HepG2 (cell line): Measurements from ENCODE around the gene ZMIZ1. TPM values are rescaled to one million over a fixed set of nuclear protein-coding genes. Genes with fewer than 3 reads are reported as not detected.

Experiments
- ATAC-seq: fragments of 200-7000 bp; cut with Tn5 transposase; 3 replicates; pipeline ENCODE4 v1.9.1; 2020; ENCODE audit warnings: mild to moderate bottlenecking, moderate library complexity
- BruUV-seq: library from RNA; stranded (reverse); fragments of 400-500 nt; replicated peaks from 2 replicates; lab custom pipeline; 2021; lab: Mats Ljungman, UMichigan
- CTCF ChIA-PET: fragments of 300-600 bp; formaldehyde crosslinking; extraction: SDS; loops from one replicate; lab custom pipeline; 2021; ENCODE audit warnings: low total read pairs, inconsistent platforms, low intra/inter-chr PET ratio; lab: Yijun Ruan, JAX
- POLR2A ChIA-PET: fragments of 350-600 bp; sonication (Branson Sonifier 250); formaldehyde crosslinking; loops from one replicate; lab custom pipeline; 2020; ENCODE audit warnings: antibody characterized with exemption, inconsistent platforms; lab: Yijun Ruan, JAX
- DNase-seq: peaks from one replicate; pipeline ENCODE4 v3.0.0-alpha.2; 2015; ENCODE audit warnings: low spot score
- FAIRE-seq: peaks from 3 replicates; lab custom pipeline; 2011; peaks lifted over from hg19 to GRCh38; lab: Jason Lieb, UNC
- H2AFZ ChIP-seq: one replicate; pipeline ENCODE4 v1.6.1; 2011; ENCODE audit warnings: low read length, inconsistent platforms
- H3K27ac ChIP-seq: fragments of 300-600 bp; 3 replicates; pipeline ENCODE4 v1.8.0; 2011; ENCODE audit warnings: mixed run types, mild to moderate bottlenecking, mixed read lengths, low read length, inconsistent platforms; ENCODE audit not compliant: insufficient read depth; ENCODE audit errors: extremely low read length
- H3K27me3 ChIP-seq, 2 experiments: fragments of 200-600 bp in 1 of 2; 2 replicates in 1 of 2; 3 replicates in 1 of 2; pipeline versions ENCODE4 v1.6.0 to v1.8.0; 2011; ENCODE audit warnings: low read length in 2 of 2, mild to moderate bottlenecking in 2 of 2, moderate library complexity in 2 of 2, inconsistent platforms in 1 of 2; ENCODE audit not compliant: insufficient read depth in 2 of 2, control insufficient read depth in 1 of 2
- H3K36me3 ChIP-seq, 2 experiments: fragments of 200-600 bp in 1 of 2; replicated peaks in 1 of 2; 2 replicates in 1 of 2; 3 replicates in 1 of 2; pipeline versions ENCODE4 v1.5.1 to v1.8.0; 2011; ENCODE audit warnings: low read length in 2 of 2, inconsistent platforms in 1 of 2; ENCODE audit not compliant: insufficient read depth in 2 of 2, control insufficient read depth in 1 of 2
- H3K4me1 ChIP-seq: 2 replicates; pipeline ENCODE4 v1.5.1; 2012; ENCODE audit warnings: low read length, inconsistent platforms; ENCODE audit not compliant: insufficient read depth
- H3K4me2 ChIP-seq: 2 replicates; pipeline ENCODE4 v1.6.0; 2011; ENCODE audit warnings: low read depth, low read length, inconsistent platforms
- H3K4me3 ChIP-seq, 3 experiments: fragments of 200-600 bp in 1 of 3; sonication (generic), shearing (Covaris generic) in 1 of 3; replicated peaks in 1 of 3; 2 replicates each; pipeline ENCODE4 v1.5.1; 2011 to 2016; ENCODE audit warnings: low read length in 3 of 3, inconsistent platforms in 2 of 3, low read depth in 2 of 3, mild to moderate bottlenecking in 2 of 3, control low read depth in 1 of 3, mixed read lengths in 1 of 3; ENCODE audit not compliant: insufficient read depth in 1 of 3
- H3K79me2 ChIP-seq: one replicate; pipeline ENCODE4 v1.6.1; 2011; ENCODE audit warnings: low read length, inconsistent platforms; ENCODE audit not compliant: insufficient read depth
- H3K9ac ChIP-seq: 2 replicates; pipeline ENCODE4 v1.6.0; 2011; ENCODE audit warnings: mild to moderate bottlenecking, low read depth, low read length, inconsistent platforms; ENCODE audit not compliant: insufficient read depth
- H3K9me3 ChIP-seq: 2 replicates; pipeline ENCODE4 v1.5.1; 2012; ENCODE audit warnings: mild to moderate bottlenecking, low read length
- H4K20me1 ChIP-seq: 2 replicates; pipeline ENCODE4 v1.6.0; 2011; ENCODE audit warnings: inconsistent platforms, mild to moderate bottlenecking, low read length, moderate library complexity; ENCODE audit not compliant: insufficient read depth
- EEA1 ChIP-seq: sonication (generic); formaldehyde crosslinking; IDR thresholded peaks from 2 replicates; pipeline ENCODE4 v1.5.1; 2020; ENCODE audit warnings: mild to moderate bottlenecking, missing genetic modification reagents, borderline replicate concordance
- GTF2F1 ChIP-seq: fragments of 150-350 bp; IDR thresholded peaks from 2 replicates; pipeline ENCODE4 v1.6.1; 2014; ENCODE audit warnings: low read length
- HES4 ChIP-seq: sonication (generic); formaldehyde crosslinking; IDR thresholded peaks from 2 replicates; pipeline ENCODE4 v1.9.0; 2021; ENCODE audit warnings: mild to moderate bottlenecking, missing genetic modification reagents, borderline replicate concordance
- MED1 ChIP-seq: sonication (generic); formaldehyde crosslinking; IDR thresholded peaks from 2 replicates; pipeline ENCODE4 v1.4.0; 2020; ENCODE audit warnings: missing genetic modification reagents
- MEIS2 ChIP-seq: sonication (generic); formaldehyde crosslinking; IDR thresholded peaks from 2 replicates; pipeline ENCODE4 v1.9.0; 2021; ENCODE audit warnings: mild to moderate bottlenecking, missing genetic modification reagents
- NFKBIZ ChIP-seq: IDR thresholded peaks from 2 replicates; pipeline ENCODE4 v1.6.1; 2018; ENCODE audit warnings: missing genetic modification reagents, missing compliant biosample characterization
- RFXAP ChIP-seq: sonication (generic); formaldehyde crosslinking; IDR thresholded peaks from 2 replicates; pipeline ENCODE4 v1.4.0; 2020; ENCODE audit warnings: missing genetic modification reagents, borderline replicate concordance
- ZNF24 ChIP-seq: fragments of 450-650 bp; IDR thresholded peaks from 2 replicates; pipeline ENCODE4 v1.6.1; 2017; ENCODE audit warnings: antibody characterized with exemption, mild to moderate bottlenecking
- ZNF317 ChIP-seq: sonication (generic); formaldehyde crosslinking; IDR thresholded peaks from 2 replicates; pipeline ENCODE4 v1.5.0; 2020; ENCODE audit warnings: mild to moderate bottlenecking, missing genetic modification reagents
- ZNF790 ChIP-seq: sonication (generic); formaldehyde crosslinking; IDR thresholded peaks from 2 replicates; pipeline ENCODE4 v1.8.0; 2022; ENCODE audit warnings: missing genetic modification reagents, mild to moderate bottlenecking, borderline replicate concordance
- WGBS: methylation state at CpG from one replicate; pipeline ENCODE4 v1.1.6; 2017; ENCODE audit warnings: low lambda C conversion rate; 5-methylcytosine and 5-hydroxymethylcytosine counted together
- in situ Hi-C: cut with HindIII; loops from 2 replicates; pipeline ENCODE4 v1.10.0; 2017; ENCODE audit warnings: low pct_unique_long_range_greater_than_20kb; ENCODE audit not compliant: extremely low pct_ligation_motif_present
- intact Hi-C: fragments of 100-400 bp; cut with micrococcal nuclease; formaldehyde crosslinking; loops from one replicate; pipeline ENCODE4 v1.10.0; 2022; ENCODE audit not compliant: unreplicated experiment
- polyA plus RNA-seq, 8 experiments: library from polyadenylated mRNA; depleted of rRNA in 3 of 8; stranded (reverse) in 7 of 8; unstranded in 1 of 8; fragments of >200 nt; fragmentation: Illumina TruSeq in 4 of 8; extraction: Trizol in 4 of 8; gene quantifications; 2 replicates each; pipeline versions ENCODE4 v1.2.1 to v1.2.3, GENCODE V29; 2011 to 2016; ENCODE audit warnings: low read depth in 4 of 8, missing spikeins in 1 of 8, mixed read lengths in 1 of 8; ENCODE audit not compliant: insufficient read depth in 1 of 8
- total RNA-seq, 5 experiments: library from RNA; depleted of rRNA; stranded (reverse); fragments of >200 nt; fragmentation: Illumina TruSeq; extraction: Trizol; gene quantifications; 2 replicates each; pipeline ENCODE4 v1.2.3, GENCODE V29; 2016; ENCODE audit warnings: low read depth in 1 of 5
- TF ChIP-seq, protein P1 (sequence below): IDR thresholded peaks from 2 replicates; pipeline ENCODE4 v1.6.1; 2016; ENCODE audit warnings: control low read depth
- TF ChIP-seq, protein P2 (sequence below): IDR thresholded peaks from 2 replicates; pipeline ENCODE4 v1.6.1; 2016; ENCODE audit warnings: low read depth
- TF ChIP-seq, protein P3 (sequence below): sonication (generic); formaldehyde crosslinking; IDR thresholded peaks from 2 replicates; pipeline ENCODE4 v1.4.0; 2020; ENCODE audit warnings: missing genetic modification reagents
- TF ChIP-seq, protein P4 (sequence below): sonication (generic); formaldehyde crosslinking; IDR thresholded peaks from 2 replicates; pipeline ENCODE4 v1.8.0; 2022; ENCODE audit warnings: mild to moderate bottlenecking, missing genetic modification reagents, moderate library complexity
- TF ChIP-seq, protein P5 (sequence below): sonication (generic); formaldehyde crosslinking; IDR thresholded peaks from 2 replicates; pipeline ENCODE4 v1.9.0; 2021; ENCODE audit warnings: missing genetic modification reagents, borderline replicate concordance
- TF ChIP-seq, protein P6 (sequence below): sonication (generic); formaldehyde crosslinking; conservative IDR thresholded peaks from 2 replicates; pipeline ENCODE4 v1.4.0; 2020; ENCODE audit warnings: missing genetic modification reagents

ZMIZ1 gene
- total and polyA plus RNA-seq, 2 of the 13 experiments (the other 11 are each of a cell fraction or from before 2014, with no cell fraction given) = 5.3 to 10.2 TPM

DNA sequence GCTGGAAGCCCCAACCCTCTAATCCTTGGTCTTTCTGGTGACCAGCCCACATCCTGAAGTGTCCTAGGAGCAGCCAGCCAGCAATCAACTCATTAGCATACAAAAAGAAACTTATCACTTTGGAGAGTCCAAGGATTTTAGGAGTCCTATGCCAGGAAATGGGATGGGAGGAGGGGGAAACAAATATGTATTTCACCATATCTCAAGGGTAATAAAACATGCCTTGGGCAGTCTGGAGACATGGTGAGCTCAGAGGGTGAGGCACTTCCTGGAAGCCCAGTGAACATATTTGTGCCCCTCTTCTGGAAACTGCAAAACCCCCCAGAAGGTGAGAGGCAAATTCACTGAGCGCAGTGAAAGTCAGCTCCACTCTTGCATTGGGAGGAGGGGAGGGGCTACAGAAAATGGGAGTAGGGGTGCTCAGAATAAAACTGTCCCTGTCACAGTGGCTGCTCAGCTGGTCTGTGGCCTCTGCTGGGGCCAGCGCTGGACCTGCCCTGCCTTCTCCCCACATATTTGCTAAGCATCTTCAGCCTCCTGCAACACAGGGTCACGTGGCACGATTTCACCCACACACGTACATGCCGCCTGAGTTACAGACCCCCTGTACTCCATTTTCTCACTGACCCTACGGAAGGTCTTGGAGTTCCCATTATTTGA is 17.7 kb upstream of the ZMIZ1 start:
- Histone ChIP-seq H3K27me3 (peaks cover 0 to 3% of the 10 kb centered on the region in 2 experiments; a peak in 3 of 5 replicates), H3K9ac (no peak overlapping the region), H3K4me1 (peaks cover 78% of the 10 kb centered on the region), H3K9me3 (no peaks in the 10 kb centered on the region), H4K20me1 (no peaks in the 10 kb centered on the region), H3K4me2 (no peak overlapping the region), H3K36me3 (no peaks in the 10 kb centered on the region), H3K4me3 (no peak overlapping the region), H3K27ac (no peak overlapping the region), H3K79me2 (no peaks in the 10 kb centered on the region), H2AFZ (no peak overlapping the region)
- FAIRE-seq (no peak), DNase-seq (no peak), ATAC-seq (no peak)
- no TSS peak for BruUV-seq
- ChIA-PET CTCF (interaction anchor here (1.0 kb wide), 1 partner anchor 146 kb away, joined by 3 read pairs; no protein-coding TSS in a partner anchor), POLR2A (no interaction called here)
- intact Hi-C loops = loop anchor here (10.0 kb wide), 1 partner anchor 276 kb away; no protein-coding TSS in a partner anchor
- WGBS = 51% methylated on average over 6 of the region's 7 CpGs
- in situ Hi-C loops = loop anchor here (5.0 kb wide), 1 partner anchor 74 kb away; no protein-coding TSS in a partner anchor
- no peak for TF ChIP-seq ZNF790 (CRISPR knock-in tag)
- TF ChIP-seq RFXAP (CRISPR knock-in tag) = no peak
- TF ChIP-seq HES4 (CRISPR knock-in tag) = no peak
- TF ChIP-seq, protein P1, sequence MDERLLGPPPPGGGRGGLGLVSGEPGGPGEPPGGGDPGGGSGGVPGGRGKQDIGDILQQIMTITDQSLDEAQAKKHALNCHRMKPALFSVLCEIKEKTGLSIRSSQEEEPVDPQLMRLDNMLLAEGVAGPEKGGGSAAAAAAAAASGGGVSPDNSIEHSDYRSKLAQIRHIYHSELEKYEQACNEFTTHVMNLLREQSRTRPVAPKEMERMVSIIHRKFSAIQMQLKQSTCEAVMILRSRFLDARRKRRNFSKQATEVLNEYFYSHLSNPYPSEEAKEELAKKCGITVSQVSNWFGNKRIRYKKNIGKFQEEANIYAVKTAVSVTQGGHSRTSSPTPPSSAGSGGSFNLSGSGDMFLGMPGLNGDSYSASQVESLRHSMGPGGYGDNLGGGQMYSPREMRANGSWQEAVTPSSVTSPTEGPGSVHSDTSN (CRISPR knock-in tag) = no peak
- TF ChIP-seq EEA1 (CRISPR knock-in tag) = no peak
- no peak for TF ChIP-seq MED1 (CRISPR knock-in tag)
- TF ChIP-seq, protein P2, sequence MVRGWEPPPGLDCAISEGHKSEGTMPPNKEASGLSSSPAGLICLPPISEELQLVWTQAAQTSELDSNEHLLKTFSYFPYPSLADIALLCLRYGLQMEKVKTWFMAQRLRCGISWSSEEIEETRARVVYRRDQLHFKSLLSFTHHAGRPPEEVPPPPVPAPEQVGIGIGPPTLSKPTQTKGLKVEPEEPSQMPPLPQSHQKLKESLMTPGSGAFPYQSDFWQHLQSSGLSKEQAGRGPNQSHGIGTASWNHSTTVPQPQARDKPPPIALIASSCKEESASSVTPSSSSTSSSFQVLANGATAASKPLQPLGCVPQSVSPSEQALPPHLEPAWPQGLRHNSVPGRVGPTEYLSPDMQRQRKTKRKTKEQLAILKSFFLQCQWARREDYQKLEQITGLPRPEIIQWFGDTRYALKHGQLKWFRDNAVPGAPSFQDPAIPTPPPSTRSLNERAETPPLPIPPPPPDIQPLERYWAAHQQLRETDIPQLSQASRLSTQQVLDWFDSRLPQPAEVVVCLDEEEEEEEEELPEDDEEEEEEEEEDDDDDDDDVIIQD (CRISPR knock-in tag) = no peak
- no peak for TF ChIP-seq NFKBIZ (CRISPR knock-in tag)
- TF ChIP-seq, protein P3, sequence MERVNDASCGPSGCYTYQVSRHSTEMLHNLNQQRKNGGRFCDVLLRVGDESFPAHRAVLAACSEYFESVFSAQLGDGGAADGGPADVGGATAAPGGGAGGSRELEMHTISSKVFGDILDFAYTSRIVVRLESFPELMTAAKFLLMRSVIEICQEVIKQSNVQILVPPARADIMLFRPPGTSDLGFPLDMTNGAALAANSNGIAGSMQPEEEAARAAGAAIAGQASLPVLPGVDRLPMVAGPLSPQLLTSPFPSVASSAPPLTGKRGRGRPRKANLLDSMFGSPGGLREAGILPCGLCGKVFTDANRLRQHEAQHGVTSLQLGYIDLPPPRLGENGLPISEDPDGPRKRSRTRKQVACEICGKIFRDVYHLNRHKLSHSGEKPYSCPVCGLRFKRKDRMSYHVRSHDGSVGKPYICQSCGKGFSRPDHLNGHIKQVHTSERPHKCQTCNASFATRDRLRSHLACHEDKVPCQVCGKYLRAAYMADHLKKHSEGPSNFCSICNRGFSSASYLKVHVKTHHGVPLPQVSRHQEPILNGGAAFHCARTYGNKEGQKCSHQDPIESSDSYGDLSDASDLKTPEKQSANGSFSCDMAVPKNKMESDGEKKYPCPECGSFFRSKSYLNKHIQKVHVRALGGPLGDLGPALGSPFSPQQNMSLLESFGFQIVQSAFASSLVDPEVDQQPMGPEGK (CRISPR knock-in tag) = no peak
- TF ChIP-seq, protein P4, sequence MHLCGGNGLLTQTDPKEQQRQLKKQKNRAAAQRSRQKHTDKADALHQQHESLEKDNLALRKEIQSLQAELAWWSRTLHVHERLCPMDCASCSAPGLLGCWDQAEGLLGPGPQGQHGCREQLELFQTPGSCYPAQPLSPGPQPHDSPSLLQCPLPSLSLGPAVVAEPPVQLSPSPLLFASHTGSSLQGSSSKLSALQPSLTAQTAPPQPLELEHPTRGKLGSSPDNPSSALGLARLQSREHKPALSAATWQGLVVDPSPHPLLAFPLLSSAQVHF (CRISPR knock-in tag) = no peak
- no peak for TF ChIP-seq ZNF24
- TF ChIP-seq, protein P5, sequence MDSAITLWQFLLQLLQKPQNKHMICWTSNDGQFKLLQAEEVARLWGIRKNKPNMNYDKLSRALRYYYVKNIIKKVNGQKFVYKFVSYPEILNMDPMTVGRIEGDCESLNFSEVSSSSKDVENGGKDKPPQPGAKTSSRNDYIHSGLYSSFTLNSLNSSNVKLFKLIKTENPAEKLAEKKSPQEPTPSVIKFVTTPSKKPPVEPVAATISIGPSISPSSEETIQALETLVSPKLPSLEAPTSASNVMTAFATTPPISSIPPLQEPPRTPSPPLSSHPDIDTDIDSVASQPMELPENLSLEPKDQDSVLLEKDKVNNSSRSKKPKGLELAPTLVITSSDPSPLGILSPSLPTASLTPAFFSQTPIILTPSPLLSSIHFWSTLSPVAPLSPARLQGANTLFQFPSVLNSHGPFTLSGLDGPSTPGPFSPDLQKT = no peak
- TF ChIP-seq, protein P6, sequence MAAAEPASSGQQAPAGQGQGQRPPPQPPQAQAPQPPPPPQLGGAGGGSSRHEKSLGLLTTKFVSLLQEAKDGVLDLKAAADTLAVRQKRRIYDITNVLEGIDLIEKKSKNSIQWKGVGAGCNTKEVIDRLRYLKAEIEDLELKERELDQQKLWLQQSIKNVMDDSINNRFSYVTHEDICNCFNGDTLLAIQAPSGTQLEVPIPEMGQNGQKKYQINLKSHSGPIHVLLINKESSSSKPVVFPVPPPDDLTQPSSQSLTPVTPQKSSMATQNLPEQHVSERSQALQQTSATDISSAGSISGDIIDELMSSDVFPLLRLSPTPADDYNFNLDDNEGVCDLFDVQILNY = no peak
- TF ChIP-seq ZNF317 (CRISPR knock-in tag) = no peak
- TF ChIP-seq GTF2F1 = no peak
- no peak for TF ChIP-seq MEIS2 (CRISPR knock-in tag)
